Measurements from ENCODE around the gene PLD2.
"Not testable (repeated sequence)": the region's sequence is repeated elsewhere in the genome, so short reads cannot be mapped to it uniquely, and the experiment has no call there.

Gene PLD2

GRCh38 chr17:4789951-4790704 is 16.8 kb upstream of the PLD2 start:
- DNase-seq: peak; percentile 68 to 73

GRCh38 chr17:4790705-4791088 is 16.3 kb upstream of the PLD2 start:
- DNase-seq: no peak

- no peak for DNase-seq
Measured at GRCh38 chr17:4795168-4795567, 11.8 kb upstream of the PLD2 start.

GRCh38 chr17:4796552-4796920 is 10.4 kb upstream of the PLD2 start:
- DNase-seq: no peak

GRCh38 chr17:4800462-4801196 is 6.3 kb upstream of the PLD2 start:
- no peak for DNase-seq

- no peak for DNase-seq
Measured at GRCh38 chr17:4802228-4802627, 4.7 kb upstream of the PLD2 start, which contains the start of gene C17orf114. Gene C17orf114 (minus strand): TSS chr17:4802328.

- peak in 1 of 2 experiments; percentile 16 for DNase-seq
Measured at GRCh38 chr17:4806456-4806776, 536 bp upstream of the PLD2 start.

GRCh38 chr17:4807605-4808377 is 839 bp downstream of the PLD2 start:
- no peak for DNase-seq

- DNase-seq: no peak
Measured at GRCh38 chr17:4808378-4808767, 1.4 kb downstream of the PLD2 start.

GRCh38 chr17:4810696-4811290 is 3.8 kb downstream of the PLD2 start:
- no peak for DNase-seq

- no peak for DNase-seq
Measured at GRCh38 chr17:4811471-4811870, 4.5 kb downstream of the PLD2 start.

- DNase-seq: no peak
Measured at GRCh38 chr17:4812690-4813089, 5.7 kb downstream of the PLD2 start.

GRCh38 chr17:4815043-4815675 is 8.2 kb downstream of the PLD2 start:
- DNase-seq: no peak

GRCh38 chr17:4816826-4817225 is 9.9 kb downstream of the PLD2 start:
- no peak for DNase-seq

GRCh38 chr17:4818276-4818675 is 11.3 kb downstream of the PLD2 start:
- no peak for DNase-seq

GRCh38 chr17:4822835-4823234 is 15.9 kb downstream of the PLD2 start:
- DNase-seq: no peak

GRCh38 chr17:4823373-4824089 is 16.6 kb downstream of the PLD2 start:
- no peak for DNase-seq

- no peak for DNase-seq
Measured at GRCh38 chr17:4827399-4827798, 20.4 kb downstream of the PLD2 start.

- DNase-seq: not testable (repeated sequence)
Measured at GRCh38 chr17:4832829-4833177, 25.9 kb downstream of the PLD2 start.

GRCh38 chr17:4833178-4833940 is 26.4 kb downstream of the PLD2 start, which contains the start of gene MINK1:
Gene MINK1 (plus strand): TSS chr17:4833340. CDS start chr17:4833584, 244 bp downstream.
- peak; percentile 76 to 81 for DNase-seq

- DNase-seq: no peak
Measured at GRCh38 chr17:4833941-4834680, 27.2 kb downstream of the PLD2 start.
